HG03108 (cell line): ENCODE results near the gene GRK3.
A peak's percentile ranks its signal among the peaks of the same experiment; 100 is the strongest.
"Not testable (repeated sequence)": the region's sequence is repeated elsewhere in the genome, so short reads cannot be mapped to it uniquely, and the experiment has no call there.

Source experiments
- ATAC-seq: cut with Tn5 transposase; IDR thresholded peaks from one replicate; pipeline ENCODE4 v1.9.1; 2021; ENCODE audit warnings: moderate library complexity; ENCODE audit not compliant: unreplicated experiment

The GRK3 gene

DNA sequence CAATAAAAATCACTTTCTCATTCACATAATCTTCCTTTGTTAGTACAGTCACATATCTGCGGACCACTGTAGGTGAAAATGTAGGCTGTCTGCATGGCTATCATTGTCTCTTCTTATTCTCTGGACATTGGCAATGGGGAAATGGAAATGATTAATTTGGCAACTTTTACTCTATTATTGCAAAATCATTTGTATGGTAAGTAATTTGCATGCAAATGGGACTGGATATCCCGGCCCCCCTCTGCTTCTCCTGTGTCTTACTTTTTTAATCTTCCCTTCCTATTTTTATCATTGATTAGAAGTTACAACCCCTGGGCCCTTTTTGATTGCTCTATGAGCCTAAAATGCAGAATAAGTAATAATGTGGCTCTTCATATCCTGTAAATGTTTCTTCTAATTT, 6.0 kb downstream of the GRK3 start:
- ATAC-seq, result no peak

- not testable (repeated sequence) for ATAC-seq
These were observed 7.7 kb downstream of the GRK3 start for GRCh38 chr22:25571969-25572707.

DNA sequence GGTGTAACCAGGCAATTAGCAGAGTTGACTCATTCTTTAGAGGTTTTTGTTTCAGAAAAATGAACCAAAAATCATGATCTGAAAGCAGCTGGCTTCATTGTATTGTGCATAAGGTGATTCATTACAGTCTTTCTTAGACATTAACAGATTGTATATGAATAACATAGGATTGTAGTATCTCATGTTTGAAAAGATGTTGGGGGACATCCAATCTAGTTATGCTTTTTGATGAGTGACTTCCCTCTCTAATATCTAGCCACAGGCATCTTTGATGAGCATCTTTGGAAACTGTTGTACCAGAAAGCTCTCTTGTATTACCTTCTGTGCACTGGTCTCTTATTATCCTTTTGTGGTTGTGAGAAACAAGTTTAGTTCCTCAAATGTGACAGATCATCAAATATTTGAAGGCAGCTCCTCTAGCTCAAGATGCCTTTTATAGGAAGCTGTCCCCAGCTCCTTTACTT, 8.3 kb downstream of the GRK3 start:
- ATAC-seq, result no peak

DNA sequence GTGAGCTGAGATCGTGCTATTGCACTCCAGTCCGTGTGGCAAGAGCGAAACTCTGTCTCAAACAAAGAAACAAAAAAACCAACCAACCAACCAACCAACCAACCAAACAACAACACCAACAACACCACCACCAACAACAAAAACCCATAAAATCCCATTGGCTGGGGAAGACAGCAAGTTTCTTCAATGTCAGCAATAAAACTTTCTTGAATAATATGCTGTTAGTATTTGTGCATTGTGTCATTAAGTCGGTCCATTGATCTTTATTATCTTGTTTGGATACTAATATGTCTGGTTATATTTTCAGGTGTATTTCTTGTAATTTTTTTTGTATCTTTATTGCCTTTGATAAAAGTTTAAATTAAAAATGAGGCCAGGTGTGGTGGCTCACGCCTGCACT, 9.4 kb downstream of the GRK3 start:
- no peak for ATAC-seq

DNA sequence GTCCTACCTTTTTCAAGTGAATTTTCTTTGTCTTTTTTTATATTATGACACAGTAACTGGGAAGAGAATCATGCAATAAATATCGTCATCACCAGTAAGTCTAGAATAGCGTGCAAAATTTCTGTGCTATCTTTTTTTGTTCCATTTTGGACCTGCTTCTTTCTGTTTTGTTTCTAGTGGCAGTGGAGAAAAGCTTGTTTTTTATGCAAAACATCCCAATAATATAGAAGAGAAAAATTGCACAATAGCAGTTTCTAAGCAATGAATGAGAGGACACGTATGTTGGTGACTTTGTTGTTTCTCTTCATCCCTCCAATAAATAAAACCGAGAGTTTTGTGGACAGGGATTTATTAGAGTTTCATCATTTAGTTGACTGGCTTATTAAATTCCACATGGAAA, 10.3 kb downstream of the GRK3 start:
- no peak for ATAC-seq

DNA sequence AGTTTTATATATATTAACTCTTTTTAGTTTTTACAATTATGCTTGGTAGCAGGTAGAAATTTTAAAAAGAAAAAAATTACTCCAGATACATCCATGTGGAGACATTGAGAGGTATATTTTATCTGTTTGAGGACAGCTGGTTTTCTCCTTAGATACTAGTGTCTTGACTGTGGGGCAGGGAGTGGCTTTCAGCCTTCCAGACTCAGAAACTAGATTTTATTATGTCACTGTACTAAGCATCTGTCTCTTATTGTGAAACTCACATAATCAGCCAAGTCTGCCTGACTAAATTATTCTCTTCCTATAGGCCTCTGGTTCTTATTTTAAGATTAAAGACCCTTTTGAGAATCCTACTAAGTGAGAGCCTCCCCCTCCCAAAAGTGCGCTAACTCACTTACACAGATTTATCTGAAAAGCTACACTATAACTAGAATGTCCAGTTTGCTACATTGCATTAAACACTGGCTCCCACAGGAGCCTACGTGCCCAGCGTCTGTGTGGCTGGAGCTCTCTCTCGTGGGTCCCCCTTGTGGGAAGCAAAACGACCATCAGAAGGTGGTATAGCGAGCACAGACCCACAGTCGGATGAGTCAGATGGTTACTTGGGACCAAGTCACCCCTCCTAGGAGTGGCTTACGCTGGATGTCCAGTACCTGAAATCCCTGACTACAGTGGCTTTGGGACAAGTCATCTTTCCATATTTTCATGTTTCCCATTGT, 11.4 kb downstream of the GRK3 start:
- ATAC-seq, result not testable (repeated sequence)

DNA sequence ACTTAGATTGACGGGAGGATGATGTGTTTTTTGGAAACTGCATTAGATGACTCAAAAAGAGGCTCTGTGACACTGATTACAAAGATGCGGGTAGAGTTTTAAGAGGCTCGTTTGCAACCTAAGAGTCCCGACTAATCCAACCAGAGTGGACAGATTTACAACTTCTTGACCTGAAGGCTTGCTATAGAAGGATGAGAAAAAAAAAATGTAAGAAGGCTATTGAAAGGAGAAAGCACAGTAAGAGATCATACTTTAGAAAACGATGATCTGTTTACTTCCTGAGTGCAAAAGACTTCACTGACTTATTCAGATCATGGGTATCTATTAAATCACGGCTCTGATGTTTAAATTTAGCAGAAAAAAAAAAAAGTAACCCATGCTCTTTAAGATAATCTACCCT, 17.0 kb downstream of the GRK3 start:
- ATAC-seq, result not testable (repeated sequence)

- no peak for ATAC-seq
These were observed 18.5 kb downstream of the GRK3 start for GRCh38 chr22:25582946-25583345.

- ATAC-seq, result not testable (repeated sequence)
These were observed 20.5 kb downstream of the GRK3 start for GRCh38 chr22:25584993-25585392.

- ATAC-seq, result not testable (repeated sequence)
These were observed 25.2 kb downstream of the GRK3 start for GRCh38 chr22:25589664-25590063.

GRCh38 chr22:25593323-25593722, 28.8 kb downstream of the GRK3 start:
- ATAC-seq, result not testable (repeated sequence)

DNA sequence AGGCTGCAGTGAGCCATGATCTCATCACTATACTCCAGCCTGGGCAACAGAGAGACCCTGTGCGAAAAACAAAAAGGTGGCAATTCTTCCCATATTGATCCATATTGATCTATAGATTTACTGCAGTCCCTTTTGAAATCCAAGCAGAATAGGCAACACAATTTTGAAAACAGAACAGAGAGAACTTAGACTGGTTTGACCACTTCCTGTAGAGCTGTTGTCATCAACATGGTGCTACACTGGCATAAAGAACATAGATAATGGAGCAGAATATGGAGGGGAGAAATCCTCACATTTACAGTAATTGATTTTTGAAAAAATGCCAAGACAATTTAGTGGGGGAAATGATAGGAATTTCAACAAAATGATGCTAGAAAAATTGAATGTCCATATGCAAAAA, 34.1 kb downstream of the GRK3 start:
- ATAC-seq, result no peak

GRCh38 chr22:25602445-25602844, 38.0 kb downstream of the GRK3 start:
- ATAC-seq, result no peak

DNA sequence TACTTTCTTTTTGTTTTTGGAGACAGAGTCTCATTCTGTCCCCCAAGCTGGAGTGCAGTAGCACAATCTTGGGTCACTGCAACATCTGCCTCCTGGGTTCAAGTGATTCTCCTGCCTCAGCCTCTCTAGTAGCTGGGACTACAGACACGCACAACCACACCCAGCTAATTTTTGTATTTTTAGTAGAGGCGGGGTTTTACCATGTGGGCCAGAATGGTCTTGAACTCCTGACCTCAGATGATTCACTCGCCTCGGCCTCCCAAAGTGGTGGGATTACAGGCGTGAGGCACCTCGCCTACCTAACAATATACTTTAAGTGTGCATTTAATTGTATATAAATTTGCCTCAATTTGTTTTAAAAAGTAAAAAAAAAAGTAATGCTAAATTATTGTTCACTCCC, 38.4 kb downstream of the GRK3 start:
- ATAC-seq, result no peak

GRCh38 chr22:25605146-25605545, 40.7 kb downstream of the GRK3 start:
- ATAC-seq, result not testable (repeated sequence)

- not testable (repeated sequence) for ATAC-seq
These were observed 41.1 kb downstream of the GRK3 start for GRCh38 chr22:25605565-25605964.

GRCh38 chr22:25611284-25611683, 46.8 kb downstream of the GRK3 start:
- ATAC-seq, result not testable (repeated sequence)

DNA sequence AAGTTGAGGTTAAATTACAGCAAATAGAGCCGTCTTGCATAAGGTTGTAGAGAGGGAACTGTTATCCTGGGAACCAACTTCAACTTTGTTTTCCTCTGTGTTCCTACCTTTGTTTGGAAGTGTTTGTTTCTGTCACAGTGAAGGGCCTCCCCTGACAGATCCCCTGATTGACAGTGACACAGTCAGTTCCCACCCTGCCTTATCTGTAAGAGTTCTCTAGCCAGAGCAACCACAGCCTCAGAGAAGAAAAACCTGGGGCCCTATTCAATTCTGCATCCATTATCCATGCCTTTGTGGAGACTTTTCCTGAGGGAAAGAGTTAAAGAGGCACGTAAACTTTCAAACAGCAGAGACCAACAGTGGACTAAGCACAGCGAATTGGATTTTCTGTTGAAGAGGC, 48.7 kb downstream of the GRK3 start:
- not testable (repeated sequence) for ATAC-seq

DNA sequence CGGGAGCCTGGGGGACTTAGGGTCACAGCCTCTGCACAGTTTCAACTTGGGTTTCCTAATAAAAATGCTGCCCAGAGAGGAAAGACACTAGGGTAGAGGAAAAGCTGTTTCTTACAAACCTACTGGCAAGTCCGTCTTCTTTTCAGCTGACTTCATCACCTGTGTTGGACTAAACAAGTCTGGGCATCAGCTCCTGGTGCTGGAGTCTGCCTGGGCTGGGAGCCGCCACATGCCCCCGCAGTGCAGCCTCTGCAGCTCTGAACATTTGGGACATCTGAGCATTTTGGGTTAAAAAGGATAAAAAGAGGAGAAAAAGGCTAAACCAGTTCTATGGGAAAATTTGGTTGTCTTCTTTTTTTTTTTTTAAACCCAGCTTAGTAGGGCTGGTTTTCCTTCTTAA, 49.1 kb downstream of the GRK3 start:
- not testable (repeated sequence) for ATAC-seq

GRCh38 chr22:25614791-25615190, 50.3 kb downstream of the GRK3 start:
- ATAC-seq, result not testable (repeated sequence)

DNA sequence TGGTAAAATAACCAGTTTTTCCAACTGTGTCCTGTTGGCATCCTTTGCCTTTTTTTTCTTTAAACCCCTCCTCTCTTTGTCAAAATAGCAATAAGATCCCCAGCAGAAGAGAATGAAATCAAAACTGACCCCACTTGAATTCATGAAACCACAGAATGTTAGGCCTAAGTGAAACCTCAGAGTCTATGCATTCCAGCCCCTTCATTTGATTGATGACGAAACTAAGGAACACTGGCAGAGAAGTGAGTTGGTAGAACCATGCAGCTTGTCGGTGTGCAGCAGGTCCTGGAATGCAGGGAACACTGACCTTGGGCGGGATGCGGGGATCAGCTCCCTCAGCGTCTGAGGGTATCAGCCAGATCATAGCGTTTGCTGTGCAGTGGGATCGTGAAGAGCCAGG, 57.5 kb downstream of the GRK3 start:
- no peak for ATAC-seq

DNA sequence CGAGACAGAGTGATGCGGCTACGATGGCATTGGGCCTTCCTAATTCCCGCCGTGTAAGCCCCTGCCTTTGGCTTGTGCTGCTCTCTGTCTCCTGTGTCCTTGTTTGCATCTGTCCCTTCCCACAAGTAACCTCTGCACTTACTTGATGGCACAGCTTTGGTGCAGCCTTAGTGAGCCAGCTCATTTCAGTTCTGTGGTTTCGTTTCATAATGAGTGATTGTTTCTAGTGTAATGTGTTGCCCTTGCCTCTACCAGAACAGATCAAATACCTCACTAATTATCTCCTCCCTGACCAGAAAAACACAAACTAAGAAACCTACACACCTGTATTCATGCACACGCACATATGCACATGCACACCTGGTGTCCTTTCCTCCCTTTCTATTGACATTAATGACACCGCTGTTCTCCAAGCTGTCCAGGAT, 58.8 kb downstream of the GRK3 start:
- ATAC-seq, result peak; percentile 76
